GM21576 (cell line): ENCODE measurements around the gene ARHGEF40.

ENCODE experiments used
- ATAC-seq: cut with Tn5 transposase; IDR thresholded peaks from one replicate; pipeline ENCODE4 v1.9.1; 2021; ENCODE audit warnings: mild to moderate bottlenecking, moderate library complexity; ENCODE audit not compliant: unreplicated experiment

Gene ARHGEF40

GRCh38 chr14:21070083-21070609 lies at the start of gene ARHGEF40:
Gene ARHGEF40, plus strand, starts transcription at chr14:21070304. Its CDS starts 93 bp downstream, at chr14:21070397.
- no peak for ATAC-seq

- ATAC-seq: no peak
Observed at GRCh38 chr14:21020977-21021545, 49.0 kb upstream of the ARHGEF40 start.

GRCh38 chr14:21022686-21023085 lies 47.4 kb upstream of the ARHGEF40 start:
- ATAC-seq: no peak

- no peak for ATAC-seq
Observed at GRCh38 chr14:21023174-21023573, 46.9 kb upstream of the ARHGEF40 start.

- no peak for ATAC-seq
Observed at GRCh38 chr14:21023817-21024584, 46.1 kb upstream of the ARHGEF40 start.

- ATAC-seq: no peak
Observed at GRCh38 chr14:21024585-21025370, 45.3 kb upstream of the ARHGEF40 start, which contains the start of gene NDRG2. Gene NDRG2, minus strand, starts transcription at chr14:21025061. Its CDS starts 1,746 bp downstream, at chr14:21023315.

- ATAC-seq: no peak
Observed at GRCh38 chr14:21025371-21026273, 44.5 kb upstream of the ARHGEF40 start.

- ATAC-seq: no peak
Observed at GRCh38 chr14:21026274-21026987, 43.7 kb upstream of the ARHGEF40 start.

GRCh38 chr14:21026988-21027315 lies 43.2 kb upstream of the ARHGEF40 start:
- ATAC-seq: no peak

GRCh38 chr14:21029917-21030316 lies 40.2 kb upstream of the ARHGEF40 start, which contains the start of gene TPPP2:
Gene TPPP2, plus strand, starts transcription at chr14:21030217. Its CDS starts 365 bp downstream, at chr14:21030582.
- ATAC-seq: no peak

GRCh38 chr14:21030531-21030930 lies 39.6 kb upstream of the ARHGEF40 start:
- no peak for ATAC-seq

GRCh38 chr14:21032326-21033132 lies 37.6 kb upstream of the ARHGEF40 start:
- ATAC-seq: no peak

- ATAC-seq: no peak
Observed at GRCh38 chr14:21033133-21033698, 36.9 kb upstream of the ARHGEF40 start.

- no peak for ATAC-seq
Observed at GRCh38 chr14:21034707-21035106, 35.4 kb upstream of the ARHGEF40 start, which contains the start of gene RNASE13. Gene RNASE13, minus strand, starts transcription at chr14:21034807. Its CDS starts 519 bp downstream, at chr14:21034288.

GRCh38 chr14:21036751-21037150 lies 33.4 kb upstream of the ARHGEF40 start:
- ATAC-seq: no peak

GRCh38 chr14:21037156-21037555 lies 32.9 kb upstream of the ARHGEF40 start:
- no peak for ATAC-seq

GRCh38 chr14:21038441-21039422 lies 31.4 kb upstream of the ARHGEF40 start:
- ATAC-seq: no peak
